Activated CD4-positive, CD25-positive, alpha-beta regulatory T cell treated with anti-CD3 and anti-CD28 coated beads, Interleukin-2, amount 50 U/mL, for 24 hours (primary cell): ENCODE data around the gene ASAP3.

Experiments used
- ATAC-seq, 2 donors: fragments of 150-1000 bp; cut with Tn5 transposase; one replicate each; pipeline ENCODE4 v1.10.0; 2021; ENCODE audit warnings: mild to moderate bottlenecking in 1 of 2, moderate library complexity in 1 of 2

ASAP3 gene

GRCh38 chr1:23422241-23422877 lies 61.6 kb downstream of the ASAP3 start:
- peak; percentile 48 to 57 for ATAC-seq

- no peak for ATAC-seq
These were observed 62.2 kb downstream of the ASAP3 start for GRCh38 chr1:23421753-23422240.

GRCh38 chr1:23421343-23421742 lies 62.6 kb downstream of the ASAP3 start:
- no peak for ATAC-seq

GRCh38 chr1:23420778-23421177 lies 63.2 kb downstream of the ASAP3 start:
- no peak for ATAC-seq

DNA sequence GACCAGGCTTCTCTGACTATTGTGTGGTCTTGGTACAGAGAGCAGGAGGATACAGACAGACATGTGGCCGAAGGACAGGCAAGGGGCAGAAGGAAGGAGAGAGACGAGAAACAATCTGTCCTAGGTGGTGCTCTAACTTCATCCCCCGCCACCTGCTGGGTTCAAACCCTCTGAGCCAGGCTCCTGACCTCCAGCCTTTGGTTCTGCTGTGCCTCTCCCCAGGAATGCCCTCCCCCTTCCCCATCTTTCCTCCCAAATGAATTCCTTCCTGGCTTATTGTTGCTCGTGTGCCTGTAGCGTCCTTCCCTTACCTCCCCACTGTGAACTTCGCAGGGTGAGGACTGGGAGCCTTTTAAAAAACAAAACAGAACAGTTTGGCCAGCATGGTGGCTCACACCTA lies 64.8 kb downstream of the ASAP3 start:
- ATAC-seq: no peak

DNA sequence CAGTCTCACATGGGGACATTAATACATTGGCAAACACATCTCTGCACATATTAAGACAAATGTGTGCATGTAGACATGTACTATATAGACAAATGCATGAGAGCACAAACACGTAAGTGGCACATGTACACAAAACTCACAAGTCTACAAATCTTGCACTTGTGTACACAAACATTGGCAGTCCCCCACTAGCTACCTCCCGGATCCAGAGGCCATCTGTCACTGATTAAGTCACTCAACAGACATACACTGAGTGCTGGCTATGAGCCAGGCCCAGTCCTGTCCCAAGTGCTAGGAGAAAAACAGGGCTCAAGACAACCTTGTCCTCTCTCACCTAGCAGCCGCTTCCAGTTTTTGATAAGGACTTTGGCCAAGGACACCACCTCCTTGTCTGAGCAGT lies 66.4 kb downstream of the ASAP3 start:
- no peak for ATAC-seq

GRCh38 chr1:23416964-23417363 lies 67.0 kb downstream of the ASAP3 start:
- ATAC-seq: no peak

- no peak for ATAC-seq
These were observed 75.1 kb downstream of the ASAP3 start for GRCh38 chr1:23408797-23409290.

- ATAC-seq: no peak
These were observed 76.9 kb downstream of the ASAP3 start for GRCh38 chr1:23407016-23407630.

DNA sequence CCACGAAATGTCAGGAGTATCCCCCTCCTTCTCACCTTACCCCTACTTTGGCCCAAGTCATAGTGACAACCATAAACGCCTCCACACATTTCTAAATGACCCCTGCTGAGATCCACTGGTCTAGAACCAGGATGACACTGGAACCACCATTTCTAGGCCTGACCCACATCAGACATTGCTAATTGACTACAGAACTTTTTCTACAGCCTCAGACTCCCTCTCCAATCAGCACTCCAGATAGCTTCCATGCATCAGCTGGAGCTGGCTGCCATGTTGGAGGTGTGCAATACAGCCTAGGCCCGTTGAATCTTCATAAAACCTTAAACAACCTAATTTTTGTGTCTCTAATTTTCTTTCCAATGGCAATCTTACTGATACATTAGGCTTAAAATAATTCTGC lies 78.0 kb downstream of the ASAP3 start:
- no peak for ATAC-seq

GRCh38 chr1:23403735-23404486 lies 80.1 kb downstream of the ASAP3 start:
- ATAC-seq: peak; percentile 84 to 91

- no peak for ATAC-seq
These were observed 80.6 kb downstream of the ASAP3 start for GRCh38 chr1:23403355-23403734.

GRCh38 chr1:23403038-23403336 lies 81.0 kb downstream of the ASAP3 start:
- no peak for ATAC-seq

GRCh38 chr1:23402286-23403037 lies 81.5 kb downstream of the ASAP3 start:
- no peak for ATAC-seq

- ATAC-seq: no peak
These were observed 82.7 kb downstream of the ASAP3 start for GRCh38 chr1:23401313-23401712.

GRCh38 chr1:23400324-23401114 lies 83.5 kb downstream of the ASAP3 start:
- no peak for ATAC-seq

DNA sequence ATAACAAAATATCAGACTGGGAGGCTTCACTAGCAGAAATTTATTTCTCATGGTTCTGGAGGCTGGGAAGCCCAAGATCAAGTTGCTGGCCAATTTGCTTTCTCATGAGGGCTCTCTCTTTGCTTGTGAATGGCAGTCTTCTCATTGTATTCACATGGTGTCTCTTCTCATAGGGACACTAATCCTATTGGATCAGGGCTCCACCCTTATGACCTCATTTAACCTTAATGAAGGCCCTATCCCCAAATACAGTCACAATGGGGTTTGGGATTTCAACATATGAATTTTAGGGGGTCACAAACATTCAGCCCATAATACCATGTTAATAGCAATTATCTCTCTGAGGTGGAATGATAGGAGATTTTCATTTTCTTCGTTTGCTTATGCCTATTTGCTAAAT lies 84.8 kb downstream of the ASAP3 start:
- no peak for ATAC-seq

GRCh38 chr1:23397908-23398307 lies 86.1 kb downstream of the ASAP3 start:
- no peak for ATAC-seq

GRCh38 chr1:23396380-23396779 lies 87.6 kb downstream of the ASAP3 start:
- no peak for ATAC-seq

DNA sequence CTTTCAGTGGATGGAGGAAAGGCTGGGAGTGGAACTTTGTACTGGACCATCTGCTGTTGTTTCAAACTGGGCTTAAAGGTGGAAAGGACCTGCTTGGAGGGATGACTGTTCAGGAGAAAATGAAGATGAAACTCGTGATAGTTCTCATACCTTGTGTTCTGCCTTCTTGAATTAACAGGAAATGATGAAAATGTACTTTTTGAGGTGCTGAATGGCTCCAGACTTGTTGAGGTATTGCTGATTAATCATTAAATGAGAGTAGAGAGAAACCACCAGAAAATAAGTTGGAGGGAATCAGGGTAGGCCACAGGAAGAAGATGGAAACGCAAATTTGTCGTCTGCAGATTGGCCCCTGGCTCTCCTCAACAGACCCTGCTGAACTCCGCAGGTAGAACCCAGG lies 88.1 kb downstream of the ASAP3 start:
- ATAC-seq: no peak

- ATAC-seq: no peak
These were observed 88.7 kb downstream of the ASAP3 start for GRCh38 chr1:23395154-23395724.

DNA sequence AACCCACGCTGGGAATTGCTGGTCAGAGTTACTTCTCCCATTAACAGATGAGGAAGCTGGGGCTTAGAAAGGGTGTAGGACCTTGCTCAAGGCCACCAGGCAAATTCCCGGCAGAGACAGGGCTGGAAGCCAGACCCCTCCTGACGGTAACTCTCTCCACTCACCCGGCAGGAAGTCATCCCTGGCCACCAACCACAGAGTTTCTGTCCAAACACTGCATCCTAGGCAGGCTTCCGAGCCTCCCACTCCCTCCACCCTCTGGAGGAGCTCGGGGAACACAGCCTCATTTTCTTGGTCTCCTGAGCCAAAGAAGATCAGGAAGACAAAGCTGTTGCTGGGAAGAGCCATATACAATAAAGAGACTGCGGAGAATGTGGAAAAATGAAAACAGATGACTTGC lies 89.3 kb downstream of the ASAP3 start:
- no peak for ATAC-seq
